GM23338 (cell line): ENCODE results near the gene PPP2R5C.

ENCODE experiments used
- CTCF ChIP-seq, 2 experiments: fragments of 200-600 bp in 1 of 2; sonication (generic) in 1 of 2; conservative IDR thresholded peaks; 2 replicates each; pipeline versions ENCODE4 v1.5.1 to v1.6.1; 2016 to 2017; ENCODE audit warnings: antibody characterized with exemption in 2 of 2, low read depth in 2 of 2, mild to moderate bottlenecking in 2 of 2, moderate library complexity in 1 of 2
- EZH2 ChIP-seq: fragments of 200-600 bp; sonication (generic); IDR thresholded peaks from one replicate; pipeline ENCODE4 v1.8.0; 2017; ENCODE audit warnings: antibody characterized with exemption, mild to moderate bottlenecking, low read depth; ENCODE audit not compliant: unreplicated experiment
- EZH2phosphoT487 ChIP-seq: fragments of 200-600 bp; sonication (generic); IDR thresholded peaks from one replicate; pipeline ENCODE4 v1.8.1; 2018; ENCODE audit warnings: antibody characterized with exemption; ENCODE audit not compliant: unreplicated experiment
- JUNB ChIP-seq: IDR thresholded peaks from one replicate; pipeline ENCODE4 v1.6.1; 2016; ENCODE audit warnings: antibody characterized with exemption; ENCODE audit not compliant: unreplicated experiment
- STAT1 ChIP-seq: IDR thresholded peaks from one replicate; pipeline ENCODE4 v1.6.1; 2016; ENCODE audit warnings: antibody characterized with exemption; ENCODE audit not compliant: unreplicated experiment
- ZNF114 ChIP-seq: fragments of 250-450 bp; sonication (Bioruptor Pico); IDR thresholded peaks from 2 replicates; pipeline ENCODE4 v1.5.0; 2020; ENCODE audit warnings: mild to moderate bottlenecking, moderate library complexity

- no peak for TF ChIP-seq CTCF (conservative IDR thresholded peaks at IDR 0.05; ENCODE audit: low read depth in 2 of 2)
- no peak for TF ChIP-seq EZH2phosphoT487
- TF ChIP-seq JUNB: no peak
- no peak for TF ChIP-seq EZH2
- TF ChIP-seq STAT1: no peak
- TF ChIP-seq ZNF114 (CRISPR knock-in tag): no peak
Observed at GRCh38 chr14:101721111-101721510, 40.4 kb upstream of the PPP2R5C start.
